HG03175 (cell line): Measurements from ENCODE around the gene CROCC.
"Not testable (repeated sequence)": the region's sequence is repeated elsewhere in the genome, so short reads cannot be mapped to it uniquely, and the experiment has no call there.

Source experiments
- ATAC-seq: cut with Tn5 transposase; IDR thresholded peaks from one replicate; pipeline ENCODE4 v1.9.1; 2021; ENCODE audit warnings: mild to moderate bottlenecking, moderate library complexity; ENCODE audit not compliant: unreplicated experiment

The CROCC gene

GRCh38 chr1:16895598-16896315 is 26.0 kb upstream of the CROCC start, which contains the start of gene RNU1-2:
TSS of gene RNU1-2 (plus strand) at chr1:16895980.
- peak; percentile 100 for ATAC-seq

- ATAC-seq: peak; percentile 6
These were observed 25.2 kb upstream of the CROCC start for GRCh38 chr1:16896316-16897055.

GRCh38 chr1:16897653-16898052 is 24.1 kb upstream of the CROCC start:
- ATAC-seq: not testable (repeated sequence)

GRCh38 chr1:16898298-16898697 is 23.4 kb upstream of the CROCC start:
- not testable (repeated sequence) for ATAC-seq

GRCh38 chr1:16899020-16899419 is 22.7 kb upstream of the CROCC start:
- not testable (repeated sequence) for ATAC-seq

- no peak for ATAC-seq
These were observed 21.0 kb upstream of the CROCC start for GRCh38 chr1:16900751-16901150.

- not testable (repeated sequence) for ATAC-seq
These were observed 20.4 kb upstream of the CROCC start for GRCh38 chr1:16901371-16901770.

- no peak for ATAC-seq
These were observed 18.7 kb upstream of the CROCC start for GRCh38 chr1:16903054-16903453.

GRCh38 chr1:16903458-16903796 is 18.3 kb upstream of the CROCC start:
- no peak for ATAC-seq

GRCh38 chr1:16904560-16905109 is 17.1 kb upstream of the CROCC start:
- peak; percentile 91 for ATAC-seq

- ATAC-seq: peak; percentile 75
These were observed 16.4 kb upstream of the CROCC start for GRCh38 chr1:16905110-16905867.

- ATAC-seq: no peak
These were observed 15.6 kb upstream of the CROCC start for GRCh38 chr1:16905868-16906702.

GRCh38 chr1:16906873-16907272 is 14.9 kb upstream of the CROCC start:
- no peak for ATAC-seq

- ATAC-seq: no peak
These were observed 13.6 kb upstream of the CROCC start for GRCh38 chr1:16907870-16908758.

- ATAC-seq: not testable (repeated sequence)
These were observed 9.6 kb upstream of the CROCC start for GRCh38 chr1:16911851-16912721.

- not testable (repeated sequence) for ATAC-seq
These were observed 9.0 kb upstream of the CROCC start for GRCh38 chr1:16912742-16913141.

GRCh38 chr1:16913181-16913832 is 8.4 kb upstream of the CROCC start:
- ATAC-seq: no peak
